Measurements from ENCODE around the gene PI4KB. TPM values are rescaled to one million over a fixed set of nuclear protein-coding genes. Genes with fewer than 3 reads are reported as not detected.

The PI4KB gene
- total RNA-seq, 2 donors from 2014 or later = 47.2 to 53.5 TPM

- no peaks in the 10 kb centered on the region for H3K4me1 ChIP-seq
- H3K4me3 ChIP-seq = no peak overlapping the region
- intact Hi-C loops (cut with DNase I) = no loop called here
- H3K9me3 ChIP-seq = no peaks in the 10 kb centered on the region
- TF ChIP-seq, protein P1, sequence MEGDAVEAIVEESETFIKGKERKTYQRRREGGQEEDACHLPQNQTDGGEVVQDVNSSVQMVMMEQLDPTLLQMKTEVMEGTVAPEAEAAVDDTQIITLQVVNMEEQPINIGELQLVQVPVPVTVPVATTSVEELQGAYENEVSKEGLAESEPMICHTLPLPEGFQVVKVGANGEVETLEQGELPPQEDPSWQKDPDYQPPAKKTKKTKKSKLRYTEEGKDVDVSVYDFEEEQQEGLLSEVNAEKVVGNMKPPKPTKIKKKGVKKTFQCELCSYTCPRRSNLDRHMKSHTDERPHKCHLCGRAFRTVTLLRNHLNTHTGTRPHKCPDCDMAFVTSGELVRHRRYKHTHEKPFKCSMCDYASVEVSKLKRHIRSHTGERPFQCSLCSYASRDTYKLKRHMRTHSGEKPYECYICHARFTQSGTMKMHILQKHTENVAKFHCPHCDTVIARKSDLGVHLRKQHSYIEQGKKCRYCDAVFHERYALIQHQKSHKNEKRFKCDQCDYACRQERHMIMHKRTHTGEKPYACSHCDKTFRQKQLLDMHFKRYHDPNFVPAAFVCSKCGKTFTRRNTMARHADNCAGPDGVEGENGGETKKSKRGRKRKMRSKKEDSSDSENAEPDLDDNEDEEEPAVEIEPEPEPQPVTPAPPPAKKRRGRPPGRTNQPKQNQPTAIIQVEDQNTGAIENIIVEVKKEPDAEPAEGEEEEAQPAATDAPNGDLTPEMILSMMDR (IDR thresholded peaks at IDR 0.05) = no peak
- no peak overlapping the region for H3K9ac ChIP-seq (ENCODE audit: low read depth in 2 of 2, low read length in 2 of 2)
- H3K27me3 ChIP-seq = no peaks in the 10 kb centered on the region
- no peak for DNase-seq
- H3K27ac ChIP-seq = no peak overlapping the region
- H3K36me3 ChIP-seq = peaks cover 9% of the 10 kb centered on the region
These were observed 60.9 kb downstream of the PI4KB start for GRCh38 chr1:151266315-151266714.

GRCh38 chr1:151265446-151266236, 61.6 kb downstream of the PI4KB start:
- Histone ChIP-seq H3K36me3 (peaks cover 9% of the 10 kb centered on the region), H3K4me3 (no peak overlapping the region), H3K4me1 (no peaks in the 10 kb centered on the region), H3K9me3 (no peaks in the 10 kb centered on the region), H3K27ac (no peak overlapping the region), H3K27me3 (no peaks in the 10 kb centered on the region), H3K9ac (ENCODE audit: low read depth in 2 of 2, low read length in 2 of 2) (no peak overlapping the region)
- DNase-seq = no peak
- intact Hi-C loops (cut with DNase I) = no loop called here
- TF ChIP-seq, protein P1 (IDR thresholded peaks at IDR 0.05) = no peak

- TF ChIP-seq, protein P1 (IDR thresholded peaks at IDR 0.05) = no peak
- no peak for DNase-seq
- no peaks in the 10 kb centered on the region for H3K27me3 ChIP-seq
- no peaks in the 10 kb centered on the region for H3K4me1 ChIP-seq
- H3K36me3 ChIP-seq = no peaks in the 10 kb centered on the region
- H3K9ac ChIP-seq (ENCODE audit: low read depth in 2 of 2, low read length in 2 of 2) = no peak overlapping the region
- H3K4me3 ChIP-seq = no peak overlapping the region
- no peaks in the 10 kb centered on the region for H3K9me3 ChIP-seq
- intact Hi-C loops (cut with DNase I) = no loop called here
- H3K27ac ChIP-seq = no peak overlapping the region
These were observed 67.9 kb downstream of the PI4KB start for GRCh38 chr1:151259351-151259750.

DNA sequence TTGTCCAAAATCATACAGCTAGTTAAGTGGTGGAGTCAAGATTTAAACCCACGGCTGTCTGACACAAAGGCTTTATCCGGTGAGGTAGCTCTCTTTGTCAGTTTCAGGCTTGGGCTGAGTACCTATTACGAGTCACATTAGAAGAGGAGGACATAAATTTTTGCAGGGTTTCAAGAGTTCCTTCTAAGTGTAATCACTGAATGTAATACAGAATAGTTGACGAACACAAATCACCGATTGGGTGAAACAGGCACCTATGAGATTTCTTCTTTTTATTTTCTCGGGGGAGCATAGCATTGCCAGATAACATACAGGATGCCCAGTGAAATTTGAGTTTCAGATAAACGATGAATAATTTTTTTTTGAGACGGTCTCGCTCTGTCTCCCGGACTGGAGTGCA, 71.8 kb downstream of the PI4KB start:
- Histone ChIP-seq H3K9ac (ENCODE audit: low read depth in 2 of 2, low read length in 2 of 2) (peak overlapping the region; percentile 64 to 92), H3K9me3 (no peaks in the 10 kb centered on the region), H3K27me3 (no peaks in the 10 kb centered on the region), H3K27ac (peak overlapping the region; percentile 81), H3K4me3 (peak overlapping the region; percentile 96), H3K36me3 (no peaks in the 10 kb centered on the region), H3K4me1 (no peaks in the 10 kb centered on the region)
- DNase-seq = no peak
- TF ChIP-seq, protein P1 (IDR thresholded peaks at IDR 0.05) = no peak
- intact Hi-C loops (cut with DNase I) = no loop called here

GRCh38 chr1:151254217-151255213, 72.7 kb downstream of the PI4KB start, which contains the start of gene PSMD4:
TSS of gene PSMD4 (plus strand) at chr1:151254734. CDS start at chr1:151254783, 49 bp downstream.
- TF ChIP-seq, protein P1 (IDR thresholded peaks at IDR 0.05) = no peak
- Histone ChIP-seq H3K36me3 (no peaks in the 10 kb centered on the region), H3K4me3 (peak within 1 kb of the TSS; percentile 96), H3K4me1 (no peaks in the 10 kb centered on the region), H3K27ac (peak within 1 kb of the TSS; percentile 81), H3K27me3 (no peaks in the 10 kb centered on the region), H3K9ac (ENCODE audit: low read depth in 2 of 2, low read length in 2 of 2) (peak within 1 kb of the TSS; percentile 64 to 92), H3K9me3 (no peaks in the 10 kb centered on the region)
- peak; percentile 96 for DNase-seq
- intact Hi-C loops (cut with DNase I) = loop anchor here (5.0 kb wide), 1 partner anchor 57 kb away; the partner anchor contains the start of gene PIP5K1A
